ENCODE data around the gene SHROOM3.

SHROOM3 gene

DNA sequence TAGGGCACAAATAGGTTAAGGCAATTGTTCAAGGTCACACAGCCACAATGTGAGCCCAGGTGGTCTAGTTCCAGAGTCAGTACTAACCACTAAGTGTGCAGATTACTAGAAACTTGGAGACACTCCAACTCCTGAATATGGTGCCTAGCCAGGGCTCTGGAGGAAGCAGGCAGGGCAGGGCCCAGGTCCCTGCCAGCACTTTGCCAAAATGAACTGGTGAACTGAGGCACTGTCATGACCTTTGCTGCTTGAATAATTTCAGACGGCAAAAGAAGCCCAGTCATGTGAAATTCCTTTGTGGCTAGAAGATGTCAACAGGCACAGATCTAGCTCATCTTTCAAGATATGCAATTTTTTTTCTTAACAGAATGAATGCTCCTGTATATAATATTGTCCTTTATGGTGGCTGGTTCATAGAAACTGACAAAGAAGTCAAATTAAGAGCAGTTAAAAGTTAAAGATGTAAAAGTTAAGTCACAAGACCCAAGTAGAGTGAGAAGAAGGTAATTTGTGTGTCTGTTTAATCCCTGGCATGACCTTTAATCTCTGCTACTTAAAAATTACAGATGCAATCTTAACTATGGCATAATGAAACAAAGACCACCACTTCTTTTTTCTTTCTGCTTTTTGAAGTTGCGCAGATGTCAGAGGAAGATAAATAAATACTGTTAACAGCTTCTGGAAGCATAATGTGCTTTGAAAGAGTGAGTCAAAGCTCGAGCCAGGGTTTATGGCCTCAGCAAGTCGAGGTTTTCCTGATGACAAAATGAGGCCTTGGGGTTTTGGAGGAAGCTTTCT is 54.1 kb downstream of the SHROOM3 start:
- H3K4me3 ChIP-seq (ENCODE audit: low read depth, low read length) = no peak overlapping the region

DNA sequence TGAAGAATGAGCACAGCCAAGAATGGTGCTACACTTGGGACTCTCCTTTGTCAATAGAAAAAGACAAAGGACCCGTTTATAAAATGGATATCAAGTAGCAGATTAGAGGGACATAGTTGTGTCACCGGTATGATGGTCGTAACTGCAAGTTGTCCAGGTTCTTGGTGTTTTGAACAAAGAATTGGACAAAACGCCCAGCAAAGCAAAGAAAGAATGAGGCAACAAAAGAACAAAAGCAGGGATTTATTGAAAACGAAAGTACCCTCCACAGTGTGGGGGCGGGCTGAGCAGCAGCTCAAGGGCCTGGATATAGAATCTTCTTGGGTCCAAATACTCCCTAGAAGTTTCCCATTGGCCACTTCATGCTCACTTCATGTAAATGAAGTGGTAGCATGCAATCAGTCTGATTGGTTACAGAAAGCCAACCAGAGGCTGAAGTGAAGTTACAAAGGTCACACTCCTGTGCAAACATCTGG is 54.7 kb downstream of the SHROOM3 start:
- no peak overlapping the region for H3K4me3 ChIP-seq (ENCODE audit: low read depth, low read length)
- DNase-seq (ENCODE audit: low read depth) = no peak
- TF ChIP-seq, protein P1, sequence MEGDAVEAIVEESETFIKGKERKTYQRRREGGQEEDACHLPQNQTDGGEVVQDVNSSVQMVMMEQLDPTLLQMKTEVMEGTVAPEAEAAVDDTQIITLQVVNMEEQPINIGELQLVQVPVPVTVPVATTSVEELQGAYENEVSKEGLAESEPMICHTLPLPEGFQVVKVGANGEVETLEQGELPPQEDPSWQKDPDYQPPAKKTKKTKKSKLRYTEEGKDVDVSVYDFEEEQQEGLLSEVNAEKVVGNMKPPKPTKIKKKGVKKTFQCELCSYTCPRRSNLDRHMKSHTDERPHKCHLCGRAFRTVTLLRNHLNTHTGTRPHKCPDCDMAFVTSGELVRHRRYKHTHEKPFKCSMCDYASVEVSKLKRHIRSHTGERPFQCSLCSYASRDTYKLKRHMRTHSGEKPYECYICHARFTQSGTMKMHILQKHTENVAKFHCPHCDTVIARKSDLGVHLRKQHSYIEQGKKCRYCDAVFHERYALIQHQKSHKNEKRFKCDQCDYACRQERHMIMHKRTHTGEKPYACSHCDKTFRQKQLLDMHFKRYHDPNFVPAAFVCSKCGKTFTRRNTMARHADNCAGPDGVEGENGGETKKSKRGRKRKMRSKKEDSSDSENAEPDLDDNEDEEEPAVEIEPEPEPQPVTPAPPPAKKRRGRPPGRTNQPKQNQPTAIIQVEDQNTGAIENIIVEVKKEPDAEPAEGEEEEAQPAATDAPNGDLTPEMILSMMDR (IDR thresholded peaks at IDR 0.05; ENCODE audit: insufficient read depth, low read depth, low read length, missing control alignments) = no peak

More for the DNA sequence above, 54.1 kb downstream of the SHROOM3 start:
- no peak for DNase-seq (ENCODE audit: low read depth)
- TF ChIP-seq, protein P1 (IDR thresholded peaks at IDR 0.05; ENCODE audit: insufficient read depth, low read depth, low read length, missing control alignments) = no peak

DNA sequence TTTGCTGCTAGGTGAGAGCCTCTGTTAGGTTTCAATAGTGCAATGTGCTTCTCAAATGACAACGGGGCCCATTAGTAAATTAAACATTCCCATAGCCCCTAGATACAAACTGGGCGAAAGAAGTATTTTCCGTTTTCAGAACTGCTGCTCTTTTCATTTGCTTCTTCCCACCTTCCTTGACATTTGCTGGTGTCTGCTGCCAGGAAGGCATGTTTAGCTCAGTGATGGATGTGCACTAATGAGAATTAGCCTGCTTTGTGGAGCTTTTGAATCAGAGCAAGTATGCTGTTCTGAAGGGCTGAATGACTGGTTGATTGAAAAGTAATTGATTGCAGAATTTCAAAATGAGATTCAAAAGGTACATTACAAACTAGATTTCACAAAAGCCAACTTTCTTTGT is 57.0 kb downstream of the SHROOM3 start:
- TF ChIP-seq, protein P1 (IDR thresholded peaks at IDR 0.05; ENCODE audit: insufficient read depth, low read depth, low read length, missing control alignments) = no peak
- no peak for DNase-seq (ENCODE audit: low read depth)

DNA sequence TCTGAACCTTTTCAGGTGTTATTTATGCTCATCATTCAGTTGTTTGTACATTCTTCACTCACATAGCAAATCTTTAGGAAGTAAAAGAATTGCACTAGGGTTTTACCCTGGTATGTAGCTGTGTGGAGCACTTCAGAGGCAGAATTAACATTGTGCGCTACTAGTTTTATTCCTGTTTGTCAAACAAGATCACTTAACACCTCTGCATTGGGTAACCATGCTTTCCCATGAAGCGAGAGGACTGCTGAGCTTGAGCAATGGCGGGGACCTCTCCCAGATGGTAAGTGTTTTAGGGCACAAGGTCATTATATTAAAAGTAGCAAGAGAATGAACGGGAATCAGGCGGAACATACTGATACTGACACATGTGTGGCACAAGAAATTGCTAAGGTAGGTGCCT is 59.2 kb downstream of the SHROOM3 start:
- H3K4me3 ChIP-seq (ENCODE audit: low read depth, low read length) = no peak overlapping the region
- DNase-seq (ENCODE audit: low read depth) = no peak
- TF ChIP-seq, protein P1 (IDR thresholded peaks at IDR 0.05; ENCODE audit: insufficient read depth, low read depth, low read length, missing control alignments) = no peak

More for the DNA sequence above, 57.0 kb downstream of the SHROOM3 start:
- H3K4me3 ChIP-seq (ENCODE audit: low read depth, low read length) = no peak overlapping the region

DNA sequence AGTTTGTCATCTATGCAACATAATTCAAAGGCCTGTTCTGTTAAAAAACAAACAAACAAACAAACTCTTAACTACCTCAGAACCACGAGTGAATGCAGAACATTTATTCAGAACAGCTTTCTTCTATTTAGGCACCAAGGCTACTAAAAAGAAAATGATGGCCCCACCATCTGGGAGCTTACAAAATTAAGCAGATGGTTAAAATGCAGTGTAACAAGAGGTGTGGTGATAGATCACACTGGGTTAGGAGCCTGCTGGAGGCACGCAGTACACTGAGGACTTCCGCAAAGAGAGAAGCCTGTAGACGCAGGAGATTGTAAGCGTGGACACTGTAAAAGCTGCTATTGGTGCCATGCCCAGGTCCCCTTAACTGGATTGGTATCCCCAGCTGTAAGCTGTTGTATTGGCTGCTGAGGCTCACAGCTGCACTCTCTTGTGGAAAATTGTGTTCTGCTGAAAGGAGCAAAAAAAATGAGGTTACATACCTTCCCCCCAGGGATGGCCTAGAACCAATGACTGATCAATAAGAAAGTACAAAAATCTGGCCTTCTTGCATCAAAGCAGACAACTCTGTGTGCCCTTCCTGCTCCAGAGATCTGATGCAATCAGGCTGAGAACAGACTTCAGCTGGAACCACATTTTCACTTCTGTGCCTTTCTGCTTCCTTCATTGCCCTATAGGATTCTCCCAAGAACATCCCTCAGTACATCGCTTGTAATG is 60.0 kb downstream of the SHROOM3 start:
- no peak overlapping the region for H3K4me3 ChIP-seq (ENCODE audit: low read depth, low read length)

DNA sequence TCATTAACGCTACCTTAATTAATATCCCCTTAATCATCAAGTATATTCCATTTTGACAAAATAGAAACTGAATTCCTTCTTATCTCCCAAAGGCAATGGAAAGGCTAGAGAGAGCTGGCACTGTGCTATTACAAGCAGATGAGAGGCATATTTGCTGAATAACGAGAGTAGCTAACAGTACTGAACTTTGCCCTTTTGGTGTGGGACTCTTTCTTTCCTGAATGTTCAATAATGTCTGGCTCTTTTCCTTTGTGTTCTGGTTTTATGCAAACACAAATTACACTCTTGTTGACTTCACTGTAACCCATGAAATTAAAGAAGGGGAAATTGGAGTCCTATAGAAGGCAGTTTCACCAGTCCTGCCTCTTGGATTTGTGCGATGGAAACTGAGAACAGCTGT is 63.5 kb downstream of the SHROOM3 start:
- H3K4me3 ChIP-seq (ENCODE audit: low read depth, low read length) = no peak overlapping the region
- TF ChIP-seq, protein P1 (IDR thresholded peaks at IDR 0.05; ENCODE audit: insufficient read depth, low read depth, low read length, missing control alignments) = no peak
- DNase-seq (ENCODE audit: low read depth) = no peak

More for the DNA sequence above, 60.0 kb downstream of the SHROOM3 start:
- TF ChIP-seq, protein P1 (IDR thresholded peaks at IDR 0.05; ENCODE audit: insufficient read depth, low read depth, low read length, missing control alignments) = no peak
- no peak for DNase-seq (ENCODE audit: low read depth)
